SIG-M5 treated with dmso at 0.1 percent for 504 hours (cell line): ENCODE results near the gene ATP2A2.
A peak's percentile ranks its signal among the peaks of the same experiment; 100 is the strongest.
"Not testable (repeated sequence)": the region's sequence is repeated elsewhere in the genome, so short reads cannot be mapped to it uniquely, and the experiment has no call there.

Experiments used
- DNase-seq: peaks from one replicate; lab custom pipeline; 2025; ENCODE audit not compliant: unreplicated experiment; lab: John Stamatoyannopoulos, UW

The ATP2A2 gene

GRCh38 chr12:110280779-110281548 is at the start of gene ATP2A2:
Gene ATP2A2, plus strand, starts transcription at chr12:110281247. Its CDS starts 543 bp downstream, at chr12:110281790.
- DNase-seq, result peak; percentile 90

- DNase-seq, result no peak
These were observed 47.7 kb upstream of the ATP2A2 start for GRCh38 chr12:110233212-110233903.

DNA sequence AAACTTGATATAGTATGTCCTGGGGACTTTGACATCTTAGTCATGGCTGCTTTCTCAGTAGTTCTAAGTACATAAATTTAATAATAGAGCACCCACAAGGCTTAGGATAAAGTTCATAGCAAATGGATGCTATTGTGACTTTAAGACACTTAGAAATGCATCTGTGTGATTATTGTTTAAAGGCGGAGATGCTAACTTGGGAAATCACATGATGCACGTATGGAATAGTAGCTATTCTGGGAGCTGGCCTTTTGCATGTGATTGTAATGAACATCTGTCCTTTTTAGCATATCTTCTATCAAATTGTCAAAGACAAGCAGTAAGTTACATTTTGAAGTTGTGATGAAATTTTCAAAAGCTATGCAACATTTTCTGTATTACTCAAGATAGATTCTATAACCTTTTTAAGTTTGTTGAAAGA is 46.7 kb upstream of the ATP2A2 start:
- DNase-seq, result peak; percentile 85

DNA sequence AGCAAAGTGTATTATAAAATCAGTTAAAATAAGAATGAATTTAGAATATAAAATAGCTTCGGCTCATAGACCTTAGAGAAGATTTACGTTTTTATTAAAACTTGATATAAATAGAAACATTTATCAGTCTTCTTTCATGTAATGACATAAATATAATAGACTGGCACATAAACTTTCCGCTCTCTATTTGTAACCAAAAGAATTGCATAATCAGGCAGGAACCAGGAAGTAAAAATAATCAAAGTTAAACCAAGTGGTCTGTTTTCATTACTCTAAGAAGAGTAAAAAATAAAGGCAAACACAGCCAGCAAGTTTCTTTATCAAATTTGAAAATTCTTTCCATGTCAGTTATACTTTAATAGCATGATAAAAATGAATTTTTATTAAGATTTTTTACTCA is 46.3 kb upstream of the ATP2A2 start:
- peak; percentile 85 for DNase-seq

DNA sequence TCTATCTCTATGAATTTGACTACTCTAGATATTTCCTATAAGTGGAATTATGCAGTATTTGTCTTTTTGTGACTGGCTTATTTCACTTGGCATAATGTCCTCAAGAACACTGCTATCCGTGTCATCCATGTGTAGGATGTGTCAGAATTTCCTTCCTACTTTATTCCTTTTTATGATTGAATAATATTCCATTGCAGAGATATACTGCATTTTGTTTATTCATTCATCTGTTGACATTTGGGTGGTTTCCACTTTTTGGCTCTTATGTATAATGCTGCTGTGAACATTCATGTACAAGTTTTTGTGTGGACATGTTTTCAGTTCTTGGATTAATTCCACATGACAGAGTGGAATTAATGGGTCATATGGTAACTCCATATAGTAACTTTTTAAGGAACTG is 45.7 kb upstream of the ATP2A2 start:
- no peak for DNase-seq

DNA sequence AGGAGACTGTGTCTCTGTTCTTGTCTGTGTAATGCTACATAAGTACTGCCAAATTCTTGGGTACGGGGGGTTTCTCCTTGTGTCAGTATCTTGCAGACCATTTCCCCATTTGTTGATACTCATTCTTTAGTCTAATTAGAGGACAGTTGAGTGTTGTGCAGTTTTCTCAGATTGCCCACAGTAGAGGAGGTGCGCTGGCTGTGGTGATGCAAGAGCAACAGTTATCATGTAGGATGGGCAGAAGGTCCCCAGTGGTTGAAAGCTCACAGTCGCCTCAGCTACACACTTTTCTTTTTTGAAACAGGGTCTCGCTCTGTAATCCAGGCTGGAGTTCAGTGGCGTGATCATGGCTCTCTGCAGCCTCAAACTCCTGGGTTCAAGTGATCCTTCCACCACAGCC is 37.8 kb upstream of the ATP2A2 start:
- peak; percentile 63 for DNase-seq

- no peak for DNase-seq
These were observed 36.7 kb upstream of the ATP2A2 start for GRCh38 chr12:110244372-110244771.

DNA sequence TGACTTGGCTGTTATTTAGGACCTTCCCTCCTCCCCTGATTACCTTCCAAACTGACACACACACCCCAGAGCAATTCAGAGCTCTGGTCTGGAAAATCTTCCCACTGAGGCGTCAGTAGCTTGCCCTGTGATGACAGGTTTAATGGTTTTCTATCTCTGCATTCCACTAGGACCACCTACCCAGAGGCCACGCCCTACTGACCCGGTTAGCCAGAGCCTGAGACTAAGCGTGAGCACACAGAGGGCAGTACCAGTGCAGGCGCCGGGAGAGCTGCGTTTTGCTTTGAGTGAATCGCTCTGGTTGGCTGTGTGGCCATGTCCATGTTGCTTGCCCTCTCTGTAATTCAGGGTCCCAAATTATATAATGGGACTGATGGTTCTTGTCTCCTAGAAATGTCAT is 36.2 kb upstream of the ATP2A2 start:
- DNase-seq, result no peak

GRCh38 chr12:110245369-110245772 is 35.7 kb upstream of the ATP2A2 start:
- peak; percentile 42 for DNase-seq

DNA sequence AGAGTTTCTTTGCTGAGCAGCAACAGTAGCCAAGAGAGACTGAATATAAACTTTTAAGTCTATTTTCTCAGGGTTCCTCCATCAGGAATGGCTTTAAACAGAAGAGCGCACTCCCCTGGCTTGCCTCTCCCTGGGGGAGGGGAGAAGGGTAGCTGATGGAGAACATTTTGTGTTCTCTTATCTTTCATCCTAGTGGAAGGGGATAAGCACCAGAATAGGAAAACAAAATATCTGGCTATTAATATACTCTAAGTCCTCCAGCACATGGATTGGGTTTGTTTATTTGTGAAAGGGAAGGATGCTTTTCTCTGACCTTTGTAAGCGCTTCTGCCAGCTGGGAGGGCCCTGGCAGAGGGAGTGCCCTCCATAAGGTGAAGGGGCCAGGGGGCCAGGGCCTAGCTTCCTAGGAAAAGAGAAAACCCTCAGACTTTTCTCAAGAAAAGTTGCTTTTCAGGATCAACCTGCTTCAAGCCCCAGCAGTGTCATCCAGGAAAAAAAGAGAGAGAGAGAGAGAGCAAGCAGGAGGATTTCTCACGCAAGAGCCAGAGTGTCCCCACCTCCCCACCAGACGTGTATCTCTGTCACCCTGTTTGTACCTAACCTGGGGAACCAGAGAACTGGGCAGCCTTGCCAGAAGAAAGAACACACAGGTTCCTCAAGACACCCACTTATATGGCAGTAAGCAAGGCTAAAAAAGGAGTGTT is 34.3 kb upstream of the ATP2A2 start:
- no peak for DNase-seq

DNA sequence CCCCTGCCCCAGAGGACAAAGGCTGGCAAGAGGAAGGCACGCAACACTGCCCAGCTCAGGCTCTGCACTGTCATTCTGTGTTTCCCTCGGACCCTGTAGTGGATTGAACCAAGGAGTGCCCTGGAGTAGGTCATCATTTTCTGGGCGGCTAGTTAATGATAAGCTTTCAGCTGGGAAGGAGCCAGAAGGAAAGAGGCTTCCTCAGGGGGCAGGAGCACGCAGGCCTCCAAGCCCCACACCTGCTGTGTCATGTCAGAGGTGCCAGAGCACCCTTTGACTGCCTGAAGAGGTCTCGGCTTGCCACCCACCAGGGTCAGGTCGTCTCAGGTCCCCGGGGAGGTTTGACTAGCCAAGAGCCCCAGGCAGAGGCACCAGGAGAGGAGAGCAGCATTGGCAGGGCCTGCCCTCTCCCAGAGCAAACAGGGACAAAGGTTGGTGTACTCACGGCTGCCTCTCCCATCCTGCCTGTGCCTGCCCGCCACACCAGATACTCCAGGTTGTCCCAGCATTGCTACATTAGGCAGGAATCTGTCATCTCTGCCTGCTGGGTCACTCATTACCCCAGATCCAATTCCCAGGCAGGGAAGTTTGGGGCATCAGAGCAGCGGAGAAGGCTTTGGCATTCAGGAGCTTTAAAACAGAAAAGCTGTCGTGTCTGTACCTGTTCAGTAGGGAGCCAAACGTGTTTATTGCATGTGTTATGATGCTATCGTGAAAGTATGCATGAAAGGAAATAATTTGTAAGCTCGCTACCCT is 33.5 kb upstream of the ATP2A2 start:
- DNase-seq, result no peak

- no peak for DNase-seq
These were observed 33.0 kb upstream of the ATP2A2 start for GRCh38 chr12:110248096-110248447.

- DNase-seq, result no peak
These were observed 31.9 kb upstream of the ATP2A2 start for GRCh38 chr12:110249105-110249504.

GRCh38 chr12:110249716-110250225 is 31.3 kb upstream of the ATP2A2 start:
- DNase-seq, result no peak

GRCh38 chr12:110251381-110251780 is 29.7 kb upstream of the ATP2A2 start:
- no peak for DNase-seq

GRCh38 chr12:110252716-110253115 is 28.3 kb upstream of the ATP2A2 start:
- no peak for DNase-seq

- no peak for DNase-seq
These were observed 27.9 kb upstream of the ATP2A2 start for GRCh38 chr12:110253176-110253575.

DNA sequence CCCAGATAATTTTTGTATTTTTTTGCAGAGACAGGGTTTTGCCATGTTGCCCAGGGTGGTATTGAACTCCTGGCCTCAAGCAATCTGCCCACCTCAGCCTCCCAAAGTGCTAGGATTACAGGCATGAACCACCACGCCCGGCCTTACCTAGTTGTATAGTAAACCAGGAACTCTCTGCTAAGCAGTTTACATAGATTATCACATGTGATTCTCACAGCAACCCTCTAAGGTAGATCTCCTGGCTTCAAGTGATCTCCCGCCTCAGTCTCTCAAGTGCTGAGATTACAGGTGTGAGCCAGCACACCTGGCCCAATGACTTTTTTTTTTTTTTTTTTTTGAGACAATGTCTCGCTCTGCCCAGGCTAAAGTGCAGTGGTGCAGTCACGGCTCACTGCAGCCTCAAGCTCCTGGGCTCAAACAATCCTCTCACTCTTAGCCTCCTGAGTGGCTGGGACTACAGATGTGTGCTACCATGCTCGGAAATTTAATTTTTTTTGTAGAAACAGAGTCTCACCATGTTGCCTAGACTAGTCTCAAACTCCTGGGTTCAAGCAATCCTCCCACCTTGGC is 26.0 kb upstream of the ATP2A2 start:
- DNase-seq, result no peak

DNA sequence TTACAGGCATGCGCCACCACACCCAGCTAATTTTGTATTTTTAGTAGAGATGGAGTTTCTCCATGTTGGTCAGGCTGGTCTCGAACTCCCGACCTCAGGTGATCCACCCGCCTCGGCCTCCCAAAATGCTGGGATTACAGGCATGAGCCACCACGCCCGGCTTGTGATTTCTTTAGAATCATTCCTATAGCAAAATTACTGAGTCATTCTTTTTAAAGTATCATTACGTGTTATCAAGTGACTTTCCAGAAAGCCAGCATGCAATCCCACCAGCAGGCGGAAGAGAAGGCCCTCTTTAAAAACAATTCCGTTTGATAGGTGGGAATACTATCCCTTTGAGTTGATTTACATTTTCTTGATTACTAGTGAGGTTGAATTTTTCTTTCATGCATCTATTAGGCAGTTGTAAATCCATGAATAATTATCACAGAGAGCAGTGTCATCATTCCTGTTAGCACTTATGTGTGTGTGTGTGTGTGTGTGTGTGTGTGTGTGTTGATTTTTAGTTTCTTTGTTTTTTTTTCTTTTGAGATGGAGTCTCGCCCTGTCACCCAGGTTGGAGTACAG is 25.1 kb upstream of the ATP2A2 start:
- DNase-seq, result not testable (repeated sequence)

- DNase-seq, result peak; percentile 74
These were observed 24.1 kb upstream of the ATP2A2 start for GRCh38 chr12:110256780-110257431.
